MV-4-11 (cell line): ENCODE data around the gene RBM20.

ENCODE experiments used
- DNase-seq: peaks from one replicate; lab custom pipeline; 2025; lab: John Stamatoyannopoulos, UW

The RBM20 gene

GRCh38 chr10:110834629-110835301 lies 190.6 kb downstream of the RBM20 start:
- peak; percentile 43 for DNase-seq

GRCh38 chr10:110835841-110836240 lies 191.7 kb downstream of the RBM20 start:
- no peak for DNase-seq

GRCh38 chr10:110836706-110837105 lies 192.6 kb downstream of the RBM20 start:
- DNase-seq, result no peak

- no peak for DNase-seq
These were observed 193.5 kb downstream of the RBM20 start for GRCh38 chr10:110837418-110838171.

- no peak for DNase-seq
These were observed 196.2 kb downstream of the RBM20 start for GRCh38 chr10:110840225-110840922.

- no peak for DNase-seq
These were observed 196.8 kb downstream of the RBM20 start for GRCh38 chr10:110840923-110841428.

GRCh38 chr10:110841767-110842267 lies 197.7 kb downstream of the RBM20 start:
- DNase-seq, result no peak

GRCh38 chr10:110842326-110842904 lies 198.3 kb downstream of the RBM20 start:
- DNase-seq, result no peak

GRCh38 chr10:110843031-110843430 lies 198.9 kb downstream of the RBM20 start:
- peak; percentile 74 for DNase-seq

GRCh38 chr10:110843796-110844616 lies 199.9 kb downstream of the RBM20 start:
- DNase-seq, result no peak

- no peak for DNase-seq
These were observed 200.4 kb downstream of the RBM20 start for GRCh38 chr10:110844617-110844881.

GRCh38 chr10:110845192-110845755 lies 201.1 kb downstream of the RBM20 start:
- no peak for DNase-seq

- no peak for DNase-seq
These were observed 201.9 kb downstream of the RBM20 start for GRCh38 chr10:110845756-110846620.

GRCh38 chr10:110847374-110847773 lies 203.2 kb downstream of the RBM20 start:
- no peak for DNase-seq

GRCh38 chr10:110848106-110848505 lies 204.0 kb downstream of the RBM20 start:
- DNase-seq, result peak; percentile 21

GRCh38 chr10:110850099-110850498 lies 206.0 kb downstream of the RBM20 start:
- DNase-seq, result no peak

- peak; percentile 87 for DNase-seq
These were observed 207.0 kb downstream of the RBM20 start for GRCh38 chr10:110851020-110851612.

GRCh38 chr10:110852255-110852896 lies 208.2 kb downstream of the RBM20 start:
- DNase-seq, result no peak

GRCh38 chr10:110852947-110853346 lies 208.8 kb downstream of the RBM20 start:
- no peak for DNase-seq
